DMS153 treated with DMSO at 0.1 percent for 48 hours (cell line): ENCODE results near the gene C1orf56.

ENCODE experiments used
- DNase-seq: peaks from one replicate; lab custom pipeline; 2025; ENCODE audit not compliant: unreplicated experiment; lab: John Stamatoyannopoulos, UW

The C1orf56 gene

GRCh38 chr1:151024540-151025146, 22.9 kb upstream of the C1orf56 start:
- DNase-seq = peak; percentile 61

DNA sequence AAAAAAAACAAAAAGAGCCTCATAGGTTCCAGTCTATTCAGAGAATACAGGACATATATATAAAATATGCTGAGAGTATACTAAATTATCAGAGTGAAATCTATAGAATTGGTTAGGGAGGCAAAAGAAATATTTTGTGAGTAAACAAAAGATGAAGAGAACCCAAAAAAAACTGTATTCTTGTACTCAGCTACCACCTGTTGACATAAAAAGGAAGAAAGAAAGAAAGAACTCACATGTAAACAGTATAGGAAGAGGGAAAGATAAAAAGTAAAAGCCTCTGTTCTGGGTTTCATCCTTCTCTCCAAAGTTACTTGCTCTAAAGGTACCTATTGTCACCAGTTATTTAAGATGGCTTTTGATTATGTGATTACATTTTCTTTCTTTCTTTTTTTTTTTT, 21.1 kb upstream of the C1orf56 start:
- DNase-seq = no peak

DNA sequence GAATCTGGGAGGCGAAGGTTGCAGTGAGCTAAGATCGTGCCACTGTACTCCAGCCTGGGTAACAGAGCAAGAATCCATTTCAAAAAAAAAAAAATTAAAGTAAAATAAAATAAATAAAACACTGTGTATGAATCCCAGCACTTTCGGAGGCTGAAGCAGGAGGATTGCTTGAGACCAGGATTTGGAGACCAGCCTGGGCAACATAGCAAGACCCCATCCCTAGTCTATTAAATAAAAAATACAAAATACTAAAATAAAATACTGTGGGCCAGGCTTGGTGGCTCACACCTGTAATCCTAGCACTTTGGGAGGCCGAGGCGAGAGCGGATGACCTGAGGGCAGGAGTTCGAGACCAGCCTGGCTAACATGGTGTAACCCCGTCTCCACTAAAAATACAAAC, 15.4 kb upstream of the C1orf56 start:
- no peak for DNase-seq

DNA sequence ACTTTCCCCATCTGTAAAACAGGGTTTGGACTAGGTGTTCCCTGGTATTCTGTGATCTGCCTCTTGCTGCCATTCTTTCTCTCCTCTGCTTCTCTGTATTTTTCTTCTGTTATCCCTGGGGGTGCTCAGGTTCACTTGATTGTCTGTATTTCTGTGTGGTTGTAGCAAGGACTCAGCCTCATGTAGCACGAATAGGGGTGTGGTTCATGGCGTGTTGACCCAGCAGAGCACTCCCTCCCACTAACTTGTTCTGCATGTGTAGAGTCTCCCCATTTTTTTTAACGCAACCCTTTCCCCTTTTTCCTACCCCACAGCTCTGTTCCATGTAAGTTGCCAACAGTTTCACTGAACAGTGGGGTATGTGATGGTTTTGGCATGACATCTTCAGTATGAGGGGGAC, 12.4 kb upstream of the C1orf56 start:
- DNase-seq = no peak

- no peak for DNase-seq
These were observed 11.2 kb upstream of the C1orf56 start, which contains the start of gene BNIPL for GRCh38 chr1:151036356-151036755. Gene BNIPL (plus strand): TSS chr1:151036586. CDS start chr1:151036726, 140 bp downstream.

- DNase-seq = no peak
These were observed 10.5 kb upstream of the C1orf56 start for GRCh38 chr1:151037032-151037431.

GRCh38 chr1:151039521-151039920, 8.0 kb upstream of the C1orf56 start:
- DNase-seq = no peak

DNA sequence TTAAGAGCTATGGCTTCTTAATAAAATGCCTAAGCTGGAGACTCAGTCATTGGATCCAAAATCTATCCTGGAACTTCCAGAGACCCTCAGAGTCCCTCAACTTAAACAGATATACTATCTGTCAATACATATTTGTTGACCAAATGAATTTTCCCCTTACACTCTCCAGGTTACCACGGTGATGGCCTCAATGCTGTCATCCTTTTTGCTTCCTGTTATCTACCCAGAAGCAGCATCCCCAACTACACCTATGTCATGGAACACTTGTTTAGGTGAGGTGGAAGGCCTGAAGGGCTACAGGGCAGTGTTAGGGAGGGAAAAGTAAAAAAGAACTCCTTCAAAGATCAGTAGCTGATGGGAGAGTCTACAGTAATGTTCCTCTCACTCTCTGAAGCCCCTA, 4.4 kb upstream of the C1orf56 start:
- no peak for DNase-seq

GRCh38 chr1:151047925-151048644, 534 bp downstream of the C1orf56 start:
- peak; percentile 74 for DNase-seq

DNA sequence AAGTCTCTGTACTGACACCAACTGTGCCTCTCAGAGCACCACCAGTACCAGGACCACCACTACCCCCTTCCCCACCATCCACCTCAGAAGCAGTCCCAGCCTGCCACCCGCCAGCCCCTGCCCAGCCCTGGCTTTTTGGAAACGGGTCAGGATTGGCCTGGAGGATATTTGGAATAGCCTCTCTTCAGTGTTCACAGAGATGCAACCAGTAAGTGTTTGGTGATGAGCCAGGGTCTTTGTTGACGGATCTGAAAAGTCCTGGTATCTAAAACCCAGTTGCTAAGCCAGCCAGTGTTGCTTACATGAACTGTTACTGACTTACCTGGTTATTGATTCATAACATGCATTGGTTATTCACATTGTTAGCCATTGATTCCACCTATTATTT, 1.1 kb downstream of the C1orf56 start:
- DNase-seq = no peak

- no peak for DNase-seq
These were observed 1.9 kb downstream of the C1orf56 start for GRCh38 chr1:151049458-151049857.

GRCh38 chr1:151050051-151050688, 2.6 kb downstream of the C1orf56 start:
- DNase-seq = no peak

GRCh38 chr1:151051356-151052009, 3.9 kb downstream of the C1orf56 start:
- no peak for DNase-seq

GRCh38 chr1:151054971-151055547, 7.5 kb downstream of the C1orf56 start:
- no peak for DNase-seq

DNA sequence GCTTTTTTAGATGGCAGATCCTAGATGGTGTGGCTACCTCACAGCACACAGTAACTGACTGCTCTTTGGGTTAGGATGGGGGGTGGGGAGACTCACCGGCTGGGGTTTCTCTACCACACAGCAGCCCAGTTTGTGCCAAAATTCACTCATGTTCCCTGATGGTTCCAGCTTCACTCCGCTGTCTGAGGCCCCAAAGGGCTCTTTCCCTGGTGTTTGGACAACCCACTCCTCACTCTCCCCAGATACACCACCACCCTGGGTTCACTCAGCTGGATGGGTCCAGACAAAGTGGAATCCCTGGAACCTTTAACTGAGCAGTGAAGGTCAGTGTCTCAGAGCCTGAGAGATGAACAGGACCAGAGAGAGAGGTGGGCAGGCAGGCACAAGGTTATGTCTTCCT, 8.0 kb downstream of the C1orf56 start:
- no peak for DNase-seq

DNA sequence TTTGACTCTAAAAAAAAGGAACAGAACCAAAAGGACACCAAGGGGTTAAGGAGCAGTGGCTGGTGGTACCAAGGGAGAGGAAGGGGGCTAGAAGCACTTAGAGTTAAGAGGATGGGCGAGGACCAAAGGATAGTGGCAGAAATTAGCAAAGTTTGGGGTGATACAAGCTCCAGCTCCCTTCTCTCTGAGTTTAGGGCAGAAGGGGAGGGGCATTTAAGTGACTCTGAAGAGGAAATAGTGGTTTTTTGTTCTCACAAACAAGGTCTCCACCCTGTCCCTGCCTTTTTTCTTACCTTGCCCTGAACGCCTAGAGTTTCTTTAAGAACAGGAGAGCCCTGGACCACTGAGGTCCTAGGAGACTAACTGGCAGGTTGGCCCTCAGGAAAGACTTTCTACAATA, 8.6 kb downstream of the C1orf56 start:
- DNase-seq = no peak

- peak; percentile 27 for DNase-seq
These were observed 11.1 kb downstream of the C1orf56 start for GRCh38 chr1:151058692-151059091.

DNA sequence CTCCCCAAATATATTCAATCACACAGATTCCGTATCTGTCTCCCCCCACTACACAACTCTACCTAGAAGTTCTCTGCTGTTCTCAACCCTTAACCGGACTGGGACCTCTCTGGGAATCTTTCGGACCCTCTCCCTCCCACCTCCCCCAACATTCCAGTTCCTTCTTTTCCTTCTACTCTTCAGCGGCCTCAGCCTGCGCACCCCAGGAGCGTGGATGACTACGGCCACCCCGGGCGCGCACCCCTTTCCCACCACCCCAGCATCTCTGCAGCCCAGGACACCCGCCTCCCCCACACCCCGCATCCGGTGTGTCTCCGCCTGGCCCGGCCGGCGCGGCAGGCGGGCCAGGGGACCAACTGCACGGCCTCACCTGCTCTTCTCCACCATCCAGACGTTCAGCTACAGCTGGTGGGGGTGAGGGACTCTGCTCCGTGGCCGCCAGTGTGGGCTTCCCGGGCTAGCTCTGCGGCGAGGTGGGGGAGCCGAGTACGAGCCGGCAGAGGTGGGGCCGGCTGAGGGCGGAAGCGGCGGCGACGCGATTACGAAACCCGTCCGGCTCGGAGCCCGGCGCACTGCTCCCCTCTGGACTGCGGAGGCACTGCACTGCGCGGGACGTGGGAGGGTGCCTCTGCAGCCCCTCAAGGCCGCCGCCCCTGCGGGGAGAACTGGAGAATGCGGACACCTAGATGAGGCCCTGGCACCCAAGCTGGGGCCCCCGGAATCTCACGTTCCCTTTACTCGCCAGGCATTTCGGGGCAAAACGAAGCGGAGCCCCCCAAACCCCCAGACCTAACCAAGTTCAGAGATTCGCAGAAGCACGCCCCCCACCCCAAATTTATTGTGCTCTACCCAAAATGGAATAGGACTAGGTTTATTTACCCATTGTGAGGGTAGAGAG, 11.8 kb downstream of the C1orf56 start, which contains the start of gene CDC42SE1:
Gene CDC42SE1 (minus strand): TSS at position 514 of the 898 bp plus-strand sequence. CDS start 3,892 bp downstream, outside the sequence.
- peak; percentile 80 for DNase-seq

GRCh38 chr1:151060007-151060656, 12.6 kb downstream of the C1orf56 start, which contains the start of gene MLLT11:
Gene MLLT11 (plus strand): TSS chr1:151060397. CDS start chr1:151067225, 6,828 bp downstream.
- peak; percentile 77 for DNase-seq
